Heart right ventricle (tissue), 16 donors: ENCODE measurements around the gene BNC2. TPM values are rescaled to one million over a fixed set of nuclear protein-coding genes. Genes with fewer than 3 reads are reported as not detected.

ENCODE experiments used
- ATAC-seq, 8 donors: fragments of 200-7000 bp; cut with Tn5 transposase; one replicate each; pipeline ENCODE4 v1.9.1; 2020; ENCODE audit warnings: mild to moderate bottlenecking in 8 of 8, moderate library complexity in 8 of 8, moderate number of reproducible peaks in 1 of 8
- DNase-seq, 2 donors: peaks; one replicate each; pipeline ENCODE4 v3.0.0-alpha.2; 2020
- H3K27ac ChIP-seq, 10 donors: fragments of 200-600 bp; sonication (generic) in 2 of 10; one replicate each; pipeline versions ENCODE4 v1.5.0 to v1.8.0; 2020 to 2022; ENCODE audit warnings: mild to moderate bottlenecking in 3 of 10
- H3K27me3 ChIP-seq, 7 donors: fragments of 200-600 bp; one replicate each; pipeline ENCODE4 v1.8.0; 2021 to 2022; ENCODE audit warnings: mild to moderate bottlenecking in 2 of 7
- H3K36me3 ChIP-seq, 9 donors: fragments of 200-600 bp; sonication (generic) in 1 of 9; one replicate each; pipeline versions ENCODE4 v1.5.0 to v1.8.0; 2020 to 2022; ENCODE audit warnings: mild to moderate bottlenecking in 2 of 9
- H3K4me1 ChIP-seq, 9 donors: fragments of 200-600 bp; sonication (generic) in 1 of 9; one replicate each; pipeline versions ENCODE4 v1.5.0 to v1.8.0; 2020 to 2022; ENCODE audit warnings: mild to moderate bottlenecking in 4 of 9
- H3K4me3 ChIP-seq, 10 donors: fragments of 200-600 bp; sonication (generic) in 2 of 10; one replicate each; pipeline versions ENCODE4 v1.5.0 to v1.8.0; 2020 to 2022; ENCODE audit warnings: mild to moderate bottlenecking in 7 of 10, moderate library complexity in 2 of 10
- H3K9me3 ChIP-seq, 11 donors: fragments of 200-600 bp in 10 of 11; sonication (generic) in 2 of 11; one replicate each; pipeline versions ENCODE4 v1.5.0 to v1.8.0; 2013 to 2022; ENCODE audit warnings: mild to moderate bottlenecking in 2 of 11, control low read depth in 1 of 11, moderate library complexity in 1 of 11
- CTCF ChIP-seq, 9 donors: fragments of 200-600 bp; sonication (generic) in 2 of 9; IDR thresholded peaks; one replicate each; pipeline versions ENCODE4 v1.5.0 to v1.8.0; 2021 to 2022; ENCODE audit warnings: antibody characterized with exemption in 9 of 9, mild to moderate bottlenecking in 5 of 9, moderate library complexity in 1 of 9
- WGBS, 2 donors: extraction: QIAGEN DNeasy Blood & Tissue Kit; methylation state at CpG; one replicate each; pipeline ENCODE4 v1.1.7; 2013; ENCODE audit warnings: inconsistent platforms in 1 of 2; 5-methylcytosine and 5-hydroxymethylcytosine counted together
- intact Hi-C, 10 donors: fragments of 100-400 bp; cut with DNase I; formaldehyde crosslinking; loops; one replicate each; pipeline versions ENCODE4 v1.11.1 to v1.14.2; 2022
- polyA plus RNA-seq, 2 donors: library from polyadenylated mRNA; stranded (reverse); fragments of 200-250 nt; gene quantifications; one replicate each; pipeline ENCODE4 v1.2.3, GENCODE V29; 2013
- total RNA-seq, 10 donors: library from RNA; stranded (reverse); fragmentation: NEBNext Ultra II Directional in 3 of 10; extraction: Animal tissue kit (Norgen Biotek cat#: 25700) in 3 of 10; gene quantifications; one replicate each; pipeline versions ENCODE4 v1.2.1 to v1.2.4, GENCODE V29; 2021 to 2023
- donor health status: Arrhythmogenic right ventricular cardiomyopathy.
- donor health status: ischemic (EF 13 %, LVEDD 7.1; RV severe dilation, severe dysfunction).
- donor health status: healthy with polysubstance abuse.
- donor health status: DM: no; HTN: yes; CAD: no.
- donor health status: DM: no; HTN: no; CAD: no.
- donor health status: ischemic (EF 25% LVEDD 6.9; RV normal size, moderate dysfunction).
- donor health status: ischemic (EF 25% LVEDD 5.7; RV mildly dilated, moderate dysfunction).
- donor health status: healthy.
- donor health status: DM: yes; HTN: yes; CAD: no.
- donor health status: Ischemic cardiomyopathy.
- donor health status: ischemic (EF 35%, LVEDD 5.7; RV mildly dilated, moderate dysfunction).
- donor health status: nonischemic (EF 11% LVEDD 7.7; RV severe dilation, severe dysfunction).
- donor health status: DM: yes; HTN: yes; CAD: no.
- donor health status: PGD.
- donor health status: ischemic (EF 29% LVEDD 5.4; RV normal size, mild dysfunction).
- donor health status: nonischemic (EF 23%, LVEDD 6.1; RV moderate dilation, normal function).

BNC2 gene
- total and polyA plus RNA-seq, 12 donors: 0.49 to 7.3 (median 3.2) TPM

GRCh38 chr9:16729651-16730050 lies 140.8 kb downstream of the BNC2 start:
- H3K36me3 ChIP-seq: no peaks in the 10 kb centered on the region
- 49 to 55% methylated on average over 4 of the region's 4 CpGs for WGBS, 2 donors
- H3K4me1 ChIP-seq: peaks cover 0 to 15% (median 4%) of the 10 kb centered on the region in 9 donors
- no peaks in the 10 kb centered on the region for H3K9me3 ChIP-seq
- no peak for TF ChIP-seq CTCF (IDR thresholded peaks at IDR 0.05)
- H3K27me3 ChIP-seq: peaks cover 0 to 67% (median 39%) of the 10 kb centered on the region in 7 donors
- H3K4me3 ChIP-seq: no peak overlapping the region
- ATAC-seq (no peak), DNase-seq (no peak)
- intact Hi-C loops: loop anchor here in 4 of 10 donors (5.0 to 10.0 kb wide), 4 partner anchors 85 to 535 kb away; no protein-coding TSS in a partner anchor
- no peak overlapping the region for H3K27ac ChIP-seq

GRCh38 chr9:16728137-16728508 lies 142.3 kb downstream of the BNC2 start:
- WGBS, 2 donors: 58 to 77% methylated on average over 3 of the region's 3 CpGs
- peak in 1 of 8 donors; percentile 29 for ATAC-seq
- Histone ChIP-seq H3K27me3 (peaks cover 0 to 64% (median 39%) of the 10 kb centered on the region in 7 donors), H3K4me1 (peaks cover 0 to 15% (median 4%) of the 10 kb centered on the region in 9 donors), H3K27ac (peak overlapping the region in 2 of 10 donors; percentile 89 to 92), H3K9me3 (no peaks in the 10 kb centered on the region), H3K4me3 (peak overlapping the region in 8 of 10 donors; percentile 43 to 67 (median 62)), H3K36me3 (no peaks in the 10 kb centered on the region)
- TF ChIP-seq CTCF (IDR thresholded peaks at IDR 0.05): no peak
- no peak for DNase-seq
- intact Hi-C loops: loop anchor here in 4 of 10 donors (5.0 to 10.0 kb wide), 4 partner anchors 83 to 533 kb away; no protein-coding TSS in a partner anchor

- H3K27me3 ChIP-seq: peaks cover 0 to 62% (median 38%) of the 10 kb centered on the region in 7 donors
- WGBS, 2 donors: 29 to 31% methylated on average over 7 of the region's 7 CpGs
- peaks cover 0 to 15% (median 4%) of the 10 kb centered on the region in 9 donors for H3K4me1 ChIP-seq
- H3K27ac ChIP-seq: peak overlapping the region; percentile 63 to 92 (median 80)
- no peak for TF ChIP-seq CTCF (IDR thresholded peaks at IDR 0.05)
- intact Hi-C loops: loop anchor here in 4 of 10 donors (5.0 to 10.0 kb wide), 4 partner anchors 83 to 533 kb away; no protein-coding TSS in a partner anchor
- DNase-seq (no peak), ATAC-seq (peak in 4 of 8 donors; percentile 28 to 40 (median 39))
- peak overlapping the region; percentile 9 to 67 (median 58) for H3K4me3 ChIP-seq
- H3K36me3 ChIP-seq: no peaks in the 10 kb centered on the region
- no peaks in the 10 kb centered on the region for H3K9me3 ChIP-seq
Observed at GRCh38 chr9:16727452-16728136, 142.9 kb downstream of the BNC2 start.

DNA sequence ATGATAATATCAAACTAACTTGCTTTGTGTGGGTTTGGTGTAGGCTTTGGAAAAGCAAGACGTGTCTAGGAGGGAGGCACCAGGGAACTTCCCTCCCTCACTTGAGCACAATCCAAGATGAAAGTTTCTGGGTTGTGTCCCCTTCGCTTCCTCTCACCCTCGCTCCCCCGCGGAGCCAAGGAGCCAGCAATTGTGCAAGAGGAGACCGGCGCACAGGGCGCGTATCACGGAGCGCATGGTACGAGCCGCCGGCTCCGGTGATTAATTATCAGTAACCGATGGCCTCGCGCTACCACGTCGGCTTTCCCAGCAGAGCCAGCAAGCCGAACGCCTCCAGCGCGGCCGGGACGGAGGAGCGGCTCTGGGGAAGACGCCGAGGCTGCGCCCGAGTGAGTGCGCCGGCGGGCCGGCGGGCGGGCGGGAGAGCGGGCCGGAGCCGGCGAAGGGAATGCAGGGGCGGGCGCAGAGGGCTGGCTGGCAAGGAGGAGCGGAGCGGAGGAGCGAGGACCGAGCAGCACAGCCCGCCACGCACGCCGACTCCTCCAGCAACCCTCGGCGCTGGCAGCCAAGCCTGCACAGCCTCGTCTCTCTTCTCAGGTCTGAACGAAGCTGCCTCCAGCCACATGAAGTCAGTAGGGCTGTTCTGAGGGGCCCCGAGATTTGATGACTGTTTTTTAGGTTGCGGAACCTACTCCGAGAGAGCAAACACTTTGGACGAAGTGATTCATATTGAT lies 143.6 kb downstream of the BNC2 start:
- TF ChIP-seq CTCF (IDR thresholded peaks at IDR 0.05): no peak
- peaks cover 0 to 62% (median 42%) of the 10 kb centered on the region in 7 donors for H3K27me3 ChIP-seq
- intact Hi-C loops: loop anchor here in 4 of 10 donors (5.0 to 10.0 kb wide), 4 partner anchors 82 to 532 kb away; no protein-coding TSS in a partner anchor
- ATAC-seq (peak; percentile 83 to 94 (median 88)), DNase-seq (peak; percentile 47 to 71)
- no peaks in the 10 kb centered on the region for H3K9me3 ChIP-seq
- peak overlapping the region; percentile 63 to 92 (median 80) for H3K27ac ChIP-seq
- no peaks in the 10 kb centered on the region for H3K36me3 ChIP-seq
- H3K4me1 ChIP-seq: peaks cover 0 to 15% (median 4%) of the 10 kb centered on the region in 9 donors
- 0 to 1% methylated on average over 60 of the region's 60 CpGs for WGBS, 2 donors
- peak overlapping the region; percentile 41 to 67 (median 58) for H3K4me3 ChIP-seq
